GM18858 (cell line): ENCODE results near the gene PDZK1IP1.
"Not testable (repeated sequence)": the region's sequence is repeated elsewhere in the genome, so short reads cannot be mapped to it uniquely, and the experiment has no call there.

ENCODE experiments used
- ATAC-seq: cut with Tn5 transposase; IDR thresholded peaks from one replicate; pipeline ENCODE4 v1.9.1; 2021; ENCODE audit not compliant: unreplicated experiment

Gene PDZK1IP1

DNA sequence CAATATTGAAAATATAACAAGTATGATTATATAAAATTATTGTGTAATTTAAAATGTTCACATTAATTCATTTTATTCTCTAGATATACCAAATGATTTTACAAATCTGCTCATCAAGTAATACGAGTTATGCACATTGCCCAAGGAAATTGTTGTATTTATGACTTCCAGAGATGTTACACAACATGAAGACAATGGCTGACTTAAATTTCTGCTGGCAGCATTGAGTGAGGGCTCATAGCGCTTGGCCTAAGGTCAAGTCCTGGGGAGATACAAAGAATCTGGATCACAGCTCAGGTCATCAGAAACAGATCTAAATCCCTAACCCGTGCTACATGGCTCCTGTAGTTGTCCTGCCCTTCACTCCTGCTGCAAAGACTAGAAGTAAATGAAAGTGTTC is 49.5 kb downstream of the PDZK1IP1 start:
- ATAC-seq = not testable (repeated sequence)

DNA sequence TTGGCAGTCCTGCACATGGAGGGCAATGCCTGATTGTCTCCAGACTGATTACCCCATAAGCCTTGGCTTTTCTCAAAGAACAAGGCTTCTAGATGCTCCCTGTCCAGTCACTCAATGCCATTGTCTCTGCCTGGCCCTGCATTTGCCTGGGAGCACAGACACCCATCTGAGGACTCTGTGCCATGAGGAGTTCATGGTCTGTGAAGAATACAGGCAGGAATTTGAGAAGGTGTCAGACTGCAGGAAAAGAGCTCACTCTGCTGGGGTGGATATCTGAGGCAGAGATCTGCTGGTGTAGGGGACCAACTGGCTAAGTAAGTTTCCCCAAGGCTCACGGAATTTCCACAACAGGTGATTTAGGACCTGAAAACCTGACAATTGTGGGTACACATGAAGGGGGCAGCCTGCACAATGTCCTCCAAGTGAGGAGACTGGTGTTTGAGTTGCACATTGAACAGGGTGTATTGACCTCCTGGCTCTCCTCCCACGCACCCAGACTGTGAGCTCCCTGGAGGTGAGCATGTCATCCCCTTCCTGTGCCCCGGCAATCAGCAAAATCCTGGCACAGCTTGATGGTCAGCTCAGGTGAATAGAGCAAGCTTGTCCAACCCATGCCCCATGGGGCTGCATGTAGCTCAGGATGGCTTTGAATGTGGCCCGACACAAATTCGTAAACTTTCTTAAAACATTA is 51.8 kb downstream of the PDZK1IP1 start:
- no peak for ATAC-seq

DNA sequence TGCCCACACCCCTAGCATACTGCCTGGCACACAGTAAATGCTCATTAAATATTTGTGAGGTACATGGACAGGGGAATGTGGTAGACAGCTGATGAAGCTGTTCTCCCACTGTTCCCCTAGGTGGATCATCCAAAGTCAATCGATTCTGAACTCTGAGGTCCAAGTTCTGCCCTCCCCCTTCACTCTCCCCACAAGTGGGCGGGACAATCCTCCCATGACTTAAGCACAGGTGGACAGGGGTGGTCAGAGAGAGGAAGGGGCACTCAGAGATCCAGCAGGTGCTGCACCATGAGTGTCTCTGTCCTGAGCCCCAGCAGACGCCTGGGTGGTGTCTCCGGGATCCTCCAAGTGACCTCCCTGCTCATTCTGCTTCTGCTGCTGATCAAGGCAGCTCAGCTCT is 52.6 kb downstream of the PDZK1IP1 start, which contains the start of gene CYP4A22:
Gene CYP4A22 (plus strand): TSS at position 244 of the 400 bp plus-strand sequence. CDS start 45 bp downstream, at position 289.
- ATAC-seq = no peak
